ENCODE data around the gene PNPLA8.

Gene PNPLA8

GRCh38 chr7:108533712-108534111 lies 7.8 kb upstream of the PNPLA8 start:
- no peak overlapping the region for H3K4me3 ChIP-seq (replicated peaks; ENCODE audit: insufficient read depth, low read length)
- H3K27ac ChIP-seq (replicated peaks) = no peak overlapping the region
- TF ChIP-seq SPI1 (IDR thresholded peaks at IDR 0.05; ENCODE audit: borderline replicate concordance, low read depth) (no peak), CTCF (IDR thresholded peaks at IDR 0.05; ENCODE audit: insufficient read depth, low read length) (no peak), GABPA (IDR thresholded peaks at IDR 0.05; ENCODE audit: low read depth) (no peak), POLR2AphosphoS5 (IDR thresholded peaks at IDR 0.05; ENCODE audit: low read depth) (no peak)
- no peaks in the 10 kb centered on the region for H3K27me3 ChIP-seq (ENCODE audit: insufficient read depth, poor library complexity, severe bottlenecking)
- no peak for DNase-seq (ENCODE audit: low read depth in 1 of 2, low spot score in 1 of 2)

GRCh38 chr7:108529341-108529740 lies 3.4 kb upstream of the PNPLA8 start:
- no peak for TF ChIP-seq GABPA (IDR thresholded peaks at IDR 0.05; ENCODE audit: low read depth)
- TF ChIP-seq CTCF (IDR thresholded peaks at IDR 0.05; ENCODE audit: insufficient read depth, low read length) = no peak
- DNase-seq (ENCODE audit: low read depth in 1 of 2, low spot score in 1 of 2) = no peak
- H3K4me3 ChIP-seq (replicated peaks; ENCODE audit: insufficient read depth, low read length) = no peak overlapping the region
- H3K27me3 ChIP-seq (ENCODE audit: insufficient read depth, poor library complexity, severe bottlenecking) = no peaks in the 10 kb centered on the region
- no peak overlapping the region for H3K27ac ChIP-seq (replicated peaks)

- no peak overlapping the region for H3K27ac ChIP-seq (replicated peaks)
- no peak for TF ChIP-seq POLR2AphosphoS5 (IDR thresholded peaks at IDR 0.05; ENCODE audit: low read depth)
- no peak for TF ChIP-seq GABPA (IDR thresholded peaks at IDR 0.05; ENCODE audit: low read depth)
- no peak for TF ChIP-seq CTCF (IDR thresholded peaks at IDR 0.05; ENCODE audit: insufficient read depth, low read length)
- no peak for TF ChIP-seq SPI1 (IDR thresholded peaks at IDR 0.05; ENCODE audit: borderline replicate concordance, low read depth)
- no peak for TF ChIP-seq REST (IDR thresholded peaks at IDR 0.05; ENCODE audit: insufficient replicate concordance, low read depth)
- no peak overlapping the region for H3K4me3 ChIP-seq (replicated peaks; ENCODE audit: insufficient read depth, low read length)
- DNase-seq (ENCODE audit: low read depth in 1 of 2, low spot score in 1 of 2) = no peak
- H3K27me3 ChIP-seq (ENCODE audit: insufficient read depth, poor library complexity, severe bottlenecking) = no peaks in the 10 kb centered on the region
Measured at GRCh38 chr7:108528183-108528712, 2.3 kb upstream of the PNPLA8 start.

- TF ChIP-seq POLR2AphosphoS5 (IDR thresholded peaks at IDR 0.05; ENCODE audit: low read depth) (no peak), SPI1 (IDR thresholded peaks at IDR 0.05; ENCODE audit: borderline replicate concordance, low read depth) (no peak), REST (IDR thresholded peaks at IDR 0.05; ENCODE audit: insufficient replicate concordance, low read depth) (no peak), GABPA (IDR thresholded peaks at IDR 0.05; ENCODE audit: low read depth) (no peak), CTCF (IDR thresholded peaks at IDR 0.05; ENCODE audit: insufficient read depth, low read length) (no peak)
- Histone ChIP-seq H3K27ac (replicated peaks) (peak overlapping the region; percentile 83), H3K27me3 (ENCODE audit: insufficient read depth, poor library complexity, severe bottlenecking) (no peaks in the 10 kb centered on the region), H3K4me3 (replicated peaks; ENCODE audit: insufficient read depth, low read length) (peak overlapping the region; percentile 66)
- DNase-seq (ENCODE audit: low read depth in 1 of 2, low spot score in 1 of 2) = no peak
Measured at GRCh38 chr7:108526768-108527017, 758 bp upstream of the PNPLA8 start.
